WTC11 (cell line): Measurements from ENCODE around the gene AMY2B.

ENCODE experiments used
- ELF4 ChIP-seq: sonication (generic); formaldehyde crosslinking; IDR thresholded peaks from 2 replicates; pipeline ENCODE4 v1.8.1; 2022; ENCODE audit warnings: low read depth, mild to moderate bottlenecking, moderate library complexity, missing genetic modification reagents
- ESRRA ChIP-seq: sonication (generic); formaldehyde crosslinking; IDR thresholded peaks from 2 replicates; pipeline ENCODE4 v1.8.1; 2022; ENCODE audit warnings: mild to moderate bottlenecking, missing genetic modification reagents, borderline replicate concordance
- TF ChIP-seq, protein P1 (sequence below): fragments of 200-600 bp; IDR thresholded peaks from 2 replicates; pipeline ENCODE4 v1.8.0; 2022; ENCODE audit warnings: antibody characterized with exemption
- TF ChIP-seq, protein P2 (sequence below): sonication (generic); formaldehyde crosslinking; IDR thresholded peaks from 2 replicates; pipeline ENCODE4 v1.8.0; 2022; ENCODE audit warnings: mild to moderate bottlenecking, missing genetic modification reagents
- TF ChIP-seq, protein P3 (sequence below): sonication (generic); formaldehyde crosslinking; IDR thresholded peaks from 2 replicates; pipeline ENCODE4 v1.8.0; 2022; ENCODE audit warnings: mild to moderate bottlenecking, missing genetic modification reagents

DNA sequence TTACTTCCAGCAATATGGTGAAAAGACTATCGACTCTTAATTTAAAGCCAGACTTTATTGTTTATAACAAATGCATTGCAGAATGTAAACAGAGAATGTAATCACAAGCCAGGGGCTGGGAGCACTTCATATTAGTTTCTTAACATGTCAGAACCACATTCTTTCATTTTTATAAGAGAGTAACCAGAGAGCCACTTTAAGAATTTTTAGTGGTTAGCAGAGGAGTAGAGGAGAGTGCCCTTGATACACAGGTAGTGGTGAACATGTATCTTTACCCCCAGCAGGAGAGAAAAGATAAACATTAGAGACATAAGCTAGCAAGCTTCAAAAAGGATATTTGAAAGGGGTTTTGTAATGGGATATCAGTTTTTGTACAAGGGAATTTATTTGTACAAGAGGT, 11.1 kb downstream of the AMY2B start:
- no peak for TF ChIP-seq ESRRA (CRISPR knock-in tag)
- TF ChIP-seq, protein P1, sequence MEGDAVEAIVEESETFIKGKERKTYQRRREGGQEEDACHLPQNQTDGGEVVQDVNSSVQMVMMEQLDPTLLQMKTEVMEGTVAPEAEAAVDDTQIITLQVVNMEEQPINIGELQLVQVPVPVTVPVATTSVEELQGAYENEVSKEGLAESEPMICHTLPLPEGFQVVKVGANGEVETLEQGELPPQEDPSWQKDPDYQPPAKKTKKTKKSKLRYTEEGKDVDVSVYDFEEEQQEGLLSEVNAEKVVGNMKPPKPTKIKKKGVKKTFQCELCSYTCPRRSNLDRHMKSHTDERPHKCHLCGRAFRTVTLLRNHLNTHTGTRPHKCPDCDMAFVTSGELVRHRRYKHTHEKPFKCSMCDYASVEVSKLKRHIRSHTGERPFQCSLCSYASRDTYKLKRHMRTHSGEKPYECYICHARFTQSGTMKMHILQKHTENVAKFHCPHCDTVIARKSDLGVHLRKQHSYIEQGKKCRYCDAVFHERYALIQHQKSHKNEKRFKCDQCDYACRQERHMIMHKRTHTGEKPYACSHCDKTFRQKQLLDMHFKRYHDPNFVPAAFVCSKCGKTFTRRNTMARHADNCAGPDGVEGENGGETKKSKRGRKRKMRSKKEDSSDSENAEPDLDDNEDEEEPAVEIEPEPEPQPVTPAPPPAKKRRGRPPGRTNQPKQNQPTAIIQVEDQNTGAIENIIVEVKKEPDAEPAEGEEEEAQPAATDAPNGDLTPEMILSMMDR = no peak
- no peak for TF ChIP-seq ELF4 (CRISPR knock-in tag)
- TF ChIP-seq, protein P2, sequence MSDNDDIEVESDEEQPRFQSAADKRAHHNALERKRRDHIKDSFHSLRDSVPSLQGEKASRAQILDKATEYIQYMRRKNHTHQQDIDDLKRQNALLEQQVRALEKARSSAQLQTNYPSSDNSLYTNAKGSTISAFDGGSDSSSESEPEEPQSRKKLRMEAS (CRISPR knock-in tag) = no peak
- TF ChIP-seq, protein P3, sequence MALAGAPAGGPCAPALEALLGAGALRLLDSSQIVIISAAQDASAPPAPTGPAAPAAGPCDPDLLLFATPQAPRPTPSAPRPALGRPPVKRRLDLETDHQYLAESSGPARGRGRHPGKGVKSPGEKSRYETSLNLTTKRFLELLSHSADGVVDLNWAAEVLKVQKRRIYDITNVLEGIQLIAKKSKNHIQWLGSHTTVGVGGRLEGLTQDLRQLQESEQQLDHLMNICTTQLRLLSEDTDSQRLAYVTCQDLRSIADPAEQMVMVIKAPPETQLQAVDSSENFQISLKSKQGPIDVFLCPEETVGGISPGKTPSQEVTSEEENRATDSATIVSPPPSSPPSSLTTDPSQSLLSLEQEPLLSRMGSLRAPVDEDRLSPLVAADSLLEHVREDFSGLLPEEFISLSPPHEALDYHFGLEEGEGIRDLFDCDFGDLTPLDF = no peak
